ENCODE measurements around the gene MOB1A.
A peak's percentile ranks its signal among the peaks of the same experiment; 100 is the strongest.

Gene MOB1A

DNA sequence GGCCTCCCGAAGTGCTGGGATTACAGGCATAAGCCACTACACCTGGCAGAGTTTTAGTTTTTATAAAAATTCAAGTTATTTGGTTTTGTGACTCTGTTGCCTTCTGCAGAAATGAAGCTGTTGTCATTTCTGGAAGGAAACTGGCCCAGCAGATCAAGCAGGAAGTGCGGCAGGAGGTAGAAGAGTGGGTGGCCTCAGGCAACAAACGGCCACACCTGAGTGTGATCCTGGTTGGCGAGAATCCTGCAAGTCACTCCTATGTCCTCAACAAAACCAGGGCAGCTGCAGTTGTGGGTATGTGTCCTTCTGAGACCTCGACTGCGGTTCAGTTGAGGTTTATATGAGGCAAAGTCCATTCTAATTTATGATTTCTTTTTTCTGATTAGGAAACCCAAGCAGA lies 26.9 kb upstream of the MOB1A start:
- no peak for DNase-seq (ENCODE audit: low spot score)
- TF ChIP-seq, protein P1, sequence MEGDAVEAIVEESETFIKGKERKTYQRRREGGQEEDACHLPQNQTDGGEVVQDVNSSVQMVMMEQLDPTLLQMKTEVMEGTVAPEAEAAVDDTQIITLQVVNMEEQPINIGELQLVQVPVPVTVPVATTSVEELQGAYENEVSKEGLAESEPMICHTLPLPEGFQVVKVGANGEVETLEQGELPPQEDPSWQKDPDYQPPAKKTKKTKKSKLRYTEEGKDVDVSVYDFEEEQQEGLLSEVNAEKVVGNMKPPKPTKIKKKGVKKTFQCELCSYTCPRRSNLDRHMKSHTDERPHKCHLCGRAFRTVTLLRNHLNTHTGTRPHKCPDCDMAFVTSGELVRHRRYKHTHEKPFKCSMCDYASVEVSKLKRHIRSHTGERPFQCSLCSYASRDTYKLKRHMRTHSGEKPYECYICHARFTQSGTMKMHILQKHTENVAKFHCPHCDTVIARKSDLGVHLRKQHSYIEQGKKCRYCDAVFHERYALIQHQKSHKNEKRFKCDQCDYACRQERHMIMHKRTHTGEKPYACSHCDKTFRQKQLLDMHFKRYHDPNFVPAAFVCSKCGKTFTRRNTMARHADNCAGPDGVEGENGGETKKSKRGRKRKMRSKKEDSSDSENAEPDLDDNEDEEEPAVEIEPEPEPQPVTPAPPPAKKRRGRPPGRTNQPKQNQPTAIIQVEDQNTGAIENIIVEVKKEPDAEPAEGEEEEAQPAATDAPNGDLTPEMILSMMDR (IDR thresholded peaks at IDR 0.05; ENCODE audit: extremely low read depth, missing control alignments) = no peak

DNA sequence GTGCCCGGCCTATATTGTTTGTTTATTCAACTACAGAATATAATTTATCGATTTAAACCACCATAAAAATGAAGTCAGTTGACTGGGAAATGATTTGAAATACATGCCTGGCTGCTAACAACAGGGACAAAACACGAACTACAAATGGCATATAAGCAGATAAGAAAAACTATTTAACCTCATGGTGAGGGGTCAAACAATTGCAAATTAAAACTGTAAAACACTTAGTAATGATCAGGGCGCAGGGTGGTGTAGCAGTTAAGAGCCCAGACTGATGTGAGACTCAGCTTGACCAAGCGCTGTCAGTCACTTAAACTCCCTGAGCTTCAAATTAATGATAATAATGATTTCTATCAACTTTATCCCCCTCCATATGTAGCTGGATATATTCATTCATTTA lies 26.4 kb upstream of the MOB1A start:
- TF ChIP-seq, protein P1 (IDR thresholded peaks at IDR 0.05; ENCODE audit: extremely low read depth, missing control alignments) = no peak
- DNase-seq (ENCODE audit: low spot score) = no peak

DNA sequence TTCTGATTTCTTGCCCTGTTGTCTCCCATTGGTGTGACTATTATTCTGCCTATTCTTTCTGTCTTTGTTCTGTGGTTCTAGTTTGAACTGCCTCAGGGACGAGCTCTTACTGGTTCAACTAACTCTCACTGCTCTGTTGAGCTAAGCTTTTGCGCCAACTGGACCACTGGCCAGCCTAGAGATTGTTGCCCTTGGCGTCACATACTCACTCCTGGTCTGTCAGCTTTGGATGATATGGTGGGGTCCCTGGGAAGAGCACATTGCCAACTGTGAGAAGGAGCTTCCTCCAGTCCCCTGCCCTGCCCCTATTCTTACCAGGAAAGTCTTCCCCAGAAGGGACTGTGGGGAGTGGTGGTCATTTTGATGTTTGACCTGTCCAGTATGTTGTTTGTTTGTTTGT lies 25.8 kb upstream of the MOB1A start:
- no peak for DNase-seq (ENCODE audit: low spot score)
- TF ChIP-seq, protein P1 (IDR thresholded peaks at IDR 0.05; ENCODE audit: extremely low read depth, missing control alignments) = no peak

DNA sequence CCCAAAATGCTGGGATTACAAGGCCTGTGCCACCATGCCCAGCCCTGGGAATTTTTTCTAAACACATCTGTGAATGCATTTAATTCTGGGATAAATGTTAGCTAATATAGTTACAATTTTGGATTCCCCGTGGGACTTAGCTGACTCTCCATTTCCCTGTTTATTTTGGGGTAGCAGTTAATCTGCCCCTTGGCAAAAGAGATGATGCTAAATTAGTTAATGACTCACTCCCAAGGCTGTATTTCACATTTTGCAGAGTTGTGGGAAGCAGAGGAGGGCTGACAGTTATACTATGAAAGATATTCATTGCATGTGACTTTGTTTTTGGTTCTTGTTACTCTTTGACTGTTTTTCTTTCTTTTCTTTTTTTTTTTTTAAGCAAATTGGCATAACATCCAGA lies 22.9 kb upstream of the MOB1A start:
- DNase-seq (ENCODE audit: low spot score) = no peak

DNA sequence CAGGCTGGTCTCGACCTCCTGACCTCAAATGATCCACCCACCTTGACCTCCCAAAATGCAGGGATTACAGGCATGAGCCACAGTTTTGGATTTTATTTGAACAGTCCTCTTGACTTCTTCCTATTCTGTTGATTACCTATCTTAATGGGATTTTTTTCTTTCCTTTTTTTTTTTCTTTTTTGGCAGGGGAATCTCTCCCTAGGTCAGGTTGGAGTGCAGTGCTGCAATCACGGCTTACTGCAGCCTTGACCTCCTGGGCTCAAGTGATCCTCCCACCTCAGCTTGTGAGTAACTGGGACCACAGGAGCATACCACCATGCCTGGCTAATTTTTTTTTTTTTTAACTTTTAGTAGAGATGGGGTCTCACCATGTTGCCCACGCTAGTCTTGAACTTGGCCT lies 22.5 kb upstream of the MOB1A start:
- TF ChIP-seq, protein P1 (IDR thresholded peaks at IDR 0.05; ENCODE audit: extremely low read depth, missing control alignments) = no peak
- no peak for DNase-seq (ENCODE audit: low spot score)

More for the DNA sequence above, 22.9 kb upstream of the MOB1A start:
- TF ChIP-seq, protein P1 (IDR thresholded peaks at IDR 0.05; ENCODE audit: extremely low read depth, missing control alignments) = no peak

DNA sequence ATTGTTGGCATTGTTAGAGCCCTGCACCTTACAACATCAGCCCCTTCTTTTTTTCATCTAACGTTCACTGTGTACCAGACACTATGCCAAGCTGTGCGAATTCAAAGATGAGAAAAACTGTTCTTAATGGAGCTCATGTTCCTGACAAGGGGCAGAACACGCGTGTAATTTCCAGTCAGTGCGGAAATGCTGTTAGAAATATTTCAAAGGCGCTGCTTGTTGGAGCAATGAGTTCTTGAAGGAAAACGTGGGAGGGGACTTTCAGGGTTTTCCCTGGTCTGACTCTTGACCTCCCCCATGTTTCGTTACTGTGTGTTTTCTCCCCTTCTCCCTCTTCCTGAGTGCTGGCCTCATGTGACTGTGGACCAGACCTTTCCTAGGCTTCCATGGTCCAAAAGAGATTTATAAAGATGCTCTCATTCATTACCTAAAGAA lies 21.2 kb upstream of the MOB1A start:
- TF ChIP-seq, protein P1 (IDR thresholded peaks at IDR 0.05; ENCODE audit: extremely low read depth, missing control alignments) = no peak
- DNase-seq (ENCODE audit: low spot score) = peak; percentile 29

DNA sequence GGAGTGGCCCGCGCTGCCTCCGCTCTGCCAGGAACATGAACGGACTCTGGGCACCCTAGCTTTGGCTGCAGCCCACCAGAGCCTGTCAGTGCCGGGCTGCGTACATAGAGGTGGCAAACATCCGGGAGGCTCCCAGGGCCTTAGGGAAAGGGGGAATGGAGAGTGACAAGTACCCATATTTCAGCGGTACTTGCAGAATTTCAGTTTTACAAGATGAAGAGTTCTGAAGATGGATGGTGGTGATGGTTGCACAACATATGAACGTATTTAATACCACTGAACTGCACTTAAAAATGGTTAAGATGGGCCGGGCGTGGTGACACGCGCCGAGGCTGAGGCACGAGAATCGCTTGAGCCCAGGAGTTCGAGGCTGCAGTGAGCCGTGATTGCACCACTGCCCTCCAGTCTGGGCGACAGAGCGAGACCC lies 20.6 kb upstream of the MOB1A start:
- TF ChIP-seq, protein P1 (IDR thresholded peaks at IDR 0.05; ENCODE audit: extremely low read depth, missing control alignments) = no peak
- no peak for DNase-seq (ENCODE audit: low spot score)

Measured in GM20000 (cell line).